Measurements from ENCODE around the gene TMEM145.
"Not testable (repeated sequence)": the region's sequence is repeated elsewhere in the genome, so short reads cannot be mapped to it uniquely, and the experiment has no call there.

The TMEM145 gene

GRCh38 chr19:42339126-42339860 is 26.2 kb downstream of the TMEM145 start:
- not testable (repeated sequence) for DNase-seq

DNA sequence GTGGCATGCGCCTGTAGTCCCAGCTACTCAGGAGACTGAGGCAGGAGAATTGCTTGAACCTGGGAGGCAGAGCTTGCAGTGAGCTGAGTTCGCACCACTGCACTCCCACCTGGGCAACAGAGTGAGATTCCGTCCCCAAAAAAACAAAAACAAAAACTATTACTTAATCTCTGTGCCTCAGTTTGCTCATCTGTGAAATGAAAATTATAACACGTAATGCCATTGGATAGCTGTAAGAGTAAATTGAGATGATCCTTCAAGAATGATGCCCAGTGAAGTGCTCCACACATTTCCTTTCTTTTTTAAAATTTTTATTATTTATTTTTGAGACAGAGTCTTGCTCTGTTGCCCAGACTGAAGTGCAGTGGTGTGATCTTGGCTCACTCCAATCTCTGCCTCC is 26.8 kb downstream of the TMEM145 start:
- DNase-seq = not testable (repeated sequence)

DNA sequence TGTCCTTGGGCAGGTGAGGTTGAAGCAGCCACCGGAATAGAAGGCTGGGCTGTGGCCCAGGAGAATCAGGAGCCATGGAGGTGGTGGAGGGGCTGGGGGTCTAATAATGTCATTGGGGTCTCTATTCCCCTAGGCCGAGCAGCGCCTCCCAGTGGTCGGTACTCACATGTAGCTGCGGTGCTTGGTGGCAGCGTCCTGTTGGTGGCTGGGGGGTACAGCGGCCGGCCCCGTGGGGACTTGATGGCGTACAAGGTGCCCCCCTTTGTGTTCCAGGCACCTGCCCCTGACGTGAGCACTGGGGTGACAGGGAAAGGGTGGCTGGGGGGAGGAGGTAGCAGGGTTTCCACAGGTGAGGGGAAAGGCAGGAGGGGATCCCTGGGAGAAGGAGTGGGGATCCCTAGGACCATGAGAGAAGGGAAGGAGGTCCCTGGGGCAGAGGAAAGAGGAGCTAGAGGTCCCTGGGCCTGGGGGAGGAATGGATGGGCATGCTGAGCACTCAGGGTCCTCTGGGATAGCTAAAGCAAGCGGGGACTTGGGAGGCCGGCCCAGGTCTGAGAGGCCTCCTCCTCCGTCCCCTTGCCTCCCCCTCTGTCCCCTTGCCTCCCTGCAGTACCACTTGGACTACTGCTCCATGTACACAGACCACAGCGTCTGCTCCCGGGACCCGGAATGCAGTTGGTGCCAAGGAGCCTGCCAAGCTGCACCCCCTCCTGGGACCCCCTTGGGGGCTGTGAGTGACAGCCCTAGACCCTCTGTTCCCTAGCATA is 30.4 kb downstream of the TMEM145 start:
- DNase-seq = no peak

GRCh38 chr19:42344336-42344893 is 31.3 kb downstream of the TMEM145 start:
- DNase-seq = no peak

DNA sequence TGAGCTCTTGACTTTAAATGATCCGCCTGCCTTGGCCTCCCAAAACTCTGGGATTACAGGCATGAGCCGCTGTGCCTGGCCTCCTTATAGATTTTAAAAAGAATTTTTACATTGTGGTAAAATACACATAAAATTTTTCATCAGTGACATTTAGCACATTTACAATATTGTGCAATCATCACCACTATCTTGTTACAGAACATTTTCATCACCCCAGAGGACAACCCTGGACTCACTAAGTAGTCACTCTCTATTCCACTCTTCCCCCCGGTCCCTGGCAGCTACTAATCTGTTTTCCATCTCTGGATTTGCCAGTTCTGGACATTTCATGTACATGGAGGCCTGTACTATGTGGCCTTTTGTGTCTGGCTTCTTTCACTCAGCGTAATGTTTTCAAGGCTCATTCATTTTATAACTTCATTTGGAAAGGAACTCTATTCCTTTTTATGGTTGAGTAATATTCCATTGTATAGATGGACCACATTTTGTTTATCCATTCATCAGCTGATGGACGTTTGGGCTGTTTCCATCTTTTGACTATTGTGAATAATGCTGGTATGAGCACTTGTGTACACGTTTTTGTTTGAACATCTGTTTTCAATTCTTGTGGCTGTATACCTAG is 32.2 kb downstream of the TMEM145 start:
- DNase-seq = no peak

GRCh38 chr19:42348211-42348610 is 35.1 kb downstream of the TMEM145 start:
- DNase-seq = no peak

DNA sequence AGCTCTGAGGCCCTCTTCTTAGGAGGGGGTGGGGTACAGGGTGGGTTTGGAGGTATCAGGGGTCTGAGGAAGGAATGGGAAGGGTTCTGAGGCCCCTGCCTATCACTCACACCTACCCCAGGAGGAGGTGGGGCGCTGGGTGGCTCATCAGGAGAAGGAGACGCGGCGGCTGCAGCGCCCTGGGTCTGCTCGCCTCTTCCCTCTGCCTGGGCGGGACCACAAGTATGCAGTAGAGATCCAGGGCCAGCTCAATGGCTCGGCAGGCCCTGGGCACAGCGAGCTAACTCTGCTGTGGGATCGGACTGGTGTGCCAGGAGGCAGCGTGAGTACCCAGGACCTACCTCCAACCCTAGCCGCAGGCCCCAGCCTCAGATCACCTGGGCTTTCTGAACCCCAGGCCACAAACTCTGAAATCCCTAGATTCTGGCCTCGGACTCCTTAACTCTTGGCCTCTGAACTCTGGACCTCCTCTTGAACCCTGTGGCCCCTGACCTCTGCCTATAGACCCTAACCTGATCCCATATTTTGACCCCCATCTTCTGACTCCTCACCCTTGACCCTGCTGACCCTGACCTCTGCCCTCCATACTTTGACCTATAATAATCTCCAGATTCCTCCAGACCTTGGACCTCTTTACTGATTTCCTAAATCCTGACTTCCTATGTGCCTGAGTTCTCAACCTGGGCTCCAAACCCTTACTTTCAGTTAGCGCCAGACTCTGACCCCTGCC is 36.4 kb downstream of the TMEM145 start:
- no peak for DNase-seq

DNA sequence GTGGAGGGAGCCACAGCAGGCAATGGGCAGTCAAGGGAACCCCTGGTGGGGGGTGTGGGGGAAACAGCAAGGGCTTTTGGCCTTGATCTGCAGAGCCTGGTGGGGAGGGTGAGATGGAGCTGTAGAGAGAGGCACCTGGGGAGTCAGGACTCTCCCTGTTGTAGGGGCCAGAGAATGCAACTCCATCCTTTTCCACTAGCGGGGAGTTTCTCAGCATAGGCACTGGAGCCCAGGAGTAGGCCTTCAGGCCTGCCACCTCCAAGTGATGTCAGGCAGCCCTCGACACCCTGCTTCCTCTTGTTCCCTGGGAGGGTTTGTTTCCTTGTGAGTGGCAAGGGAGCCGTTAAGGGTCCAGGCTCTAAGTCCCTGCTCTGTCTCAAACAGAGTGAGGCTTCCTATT is 37.3 kb downstream of the TMEM145 start:
- no peak for DNase-seq

- no peak for DNase-seq
Observed at GRCh38 chr19:42351079-42351735, 38.1 kb downstream of the TMEM145 start.

DNA sequence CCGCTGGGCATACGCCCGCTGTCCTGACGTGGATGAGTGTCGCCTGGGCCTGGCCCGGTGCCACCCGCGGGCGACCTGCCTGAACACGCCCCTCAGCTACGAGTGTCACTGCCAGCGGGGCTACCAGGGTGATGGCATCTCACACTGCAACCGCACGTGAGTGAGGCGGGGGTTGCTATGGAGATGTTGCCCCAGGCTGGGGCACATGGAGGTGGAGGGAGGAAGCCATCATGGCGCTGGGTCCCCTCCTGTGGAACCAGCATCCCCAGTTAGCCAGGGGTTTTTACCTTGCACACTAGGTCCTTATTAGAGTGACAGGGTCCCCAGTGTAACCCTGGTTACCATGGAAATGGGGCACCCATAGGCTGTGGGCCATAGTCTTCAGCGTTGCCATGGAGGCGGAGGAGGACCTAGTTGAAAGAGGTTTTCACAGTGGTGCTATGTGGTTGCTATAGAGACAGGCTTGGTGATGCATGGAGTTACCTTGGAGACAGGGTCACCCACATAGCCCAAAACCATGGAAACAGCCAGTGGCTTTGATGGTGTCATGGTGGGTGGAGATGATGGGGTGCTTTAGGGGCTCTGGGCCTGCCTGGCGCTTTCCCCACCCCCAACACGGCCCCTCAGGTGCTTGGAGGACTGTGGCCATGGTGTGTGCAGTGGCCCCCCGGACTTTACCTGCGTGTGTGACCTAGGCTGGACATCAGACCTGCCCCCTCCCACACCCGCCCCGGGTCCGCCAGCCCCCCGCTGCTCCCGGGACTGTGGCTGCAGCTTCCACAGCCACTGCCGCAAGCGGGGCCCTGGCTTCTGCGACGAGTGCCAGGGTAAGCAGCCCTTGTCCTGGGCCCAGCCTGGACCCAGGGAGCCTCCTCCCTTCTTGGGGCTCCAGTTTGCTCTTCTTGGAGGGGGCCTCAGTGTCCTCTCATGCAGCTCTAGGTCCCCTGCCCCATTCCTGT is 39.5 kb downstream of the TMEM145 start:
- no peak for DNase-seq

DNA sequence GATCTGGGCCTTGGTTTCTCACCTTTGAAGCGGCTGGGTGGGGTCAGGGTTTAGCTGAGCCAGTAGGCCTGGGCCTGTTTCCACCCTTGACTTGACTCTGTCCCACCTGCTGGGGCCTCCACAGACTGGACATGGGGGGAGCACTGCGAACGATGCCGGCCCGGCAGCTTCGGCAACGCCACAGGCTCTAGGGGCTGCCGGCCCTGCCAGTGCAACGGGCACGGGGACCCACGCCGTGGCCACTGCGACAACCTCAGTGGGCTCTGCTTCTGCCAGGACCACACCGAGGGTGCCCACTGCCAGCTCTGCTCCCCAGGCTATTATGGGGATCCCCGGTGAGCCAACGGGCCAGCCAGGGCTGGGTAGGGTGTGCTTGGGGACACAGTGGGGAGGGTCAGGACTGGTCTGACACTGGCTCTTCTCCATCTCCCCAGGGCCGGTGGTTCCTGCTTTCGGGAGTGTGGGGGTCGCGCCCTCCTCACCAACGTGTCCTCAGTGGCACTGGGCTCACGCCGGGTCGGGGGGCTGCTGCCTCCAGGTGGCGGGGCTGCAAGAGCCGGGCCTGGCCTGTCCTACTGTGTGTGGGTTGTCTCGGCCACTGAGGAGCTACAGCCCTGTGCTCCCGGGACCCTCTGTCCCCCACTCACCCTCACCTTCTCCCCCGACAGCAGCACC is 40.4 kb downstream of the TMEM145 start:
- DNase-seq = no peak

DNA sequence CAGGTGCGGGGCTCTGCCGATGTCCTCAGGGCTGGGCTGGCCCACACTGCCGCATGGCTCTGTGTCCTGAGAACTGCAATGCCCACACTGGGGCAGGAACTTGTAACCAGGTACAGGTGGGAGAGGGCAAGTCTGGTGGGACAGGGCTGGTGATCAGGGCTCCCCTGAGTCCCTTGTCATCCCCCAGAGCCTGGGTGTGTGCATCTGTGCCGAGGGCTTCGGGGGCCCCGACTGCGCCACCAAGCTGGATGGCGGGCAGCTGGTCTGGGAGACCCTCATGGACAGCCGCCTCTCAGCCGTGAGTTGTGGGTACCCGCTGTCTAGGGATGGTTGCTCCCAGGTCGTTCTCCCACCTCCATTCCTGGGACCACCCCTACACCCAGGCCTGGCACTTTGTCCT is 42.8 kb downstream of the TMEM145 start:
- DNase-seq = no peak

- no peak for DNase-seq
Observed at GRCh38 chr19:42356686-42357085, 43.6 kb downstream of the TMEM145 start.

DNA sequence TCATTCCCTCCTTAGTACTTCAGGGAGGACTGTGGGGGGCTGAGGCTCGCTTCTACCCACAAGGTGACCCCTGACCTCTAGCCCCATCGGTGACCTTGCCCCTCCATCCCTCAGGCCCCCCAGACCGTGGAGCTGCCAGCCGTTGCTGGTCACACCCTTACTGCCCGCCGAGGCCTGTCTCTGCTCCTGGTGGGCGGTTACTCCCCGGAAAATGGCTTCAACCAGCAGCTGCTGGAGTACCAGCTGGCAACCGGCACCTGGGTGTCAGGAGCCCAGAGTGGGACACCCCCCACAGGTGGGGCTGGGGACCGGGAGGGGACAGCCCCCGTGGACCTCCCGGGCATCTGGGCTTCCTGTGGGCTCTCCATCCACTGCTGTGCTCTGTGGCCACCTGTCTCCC is 44.2 kb downstream of the TMEM145 start:
- no peak for DNase-seq

GRCh38 chr19:42360787-42361544 is 47.9 kb downstream of the TMEM145 start:
- no peak for DNase-seq

DNA sequence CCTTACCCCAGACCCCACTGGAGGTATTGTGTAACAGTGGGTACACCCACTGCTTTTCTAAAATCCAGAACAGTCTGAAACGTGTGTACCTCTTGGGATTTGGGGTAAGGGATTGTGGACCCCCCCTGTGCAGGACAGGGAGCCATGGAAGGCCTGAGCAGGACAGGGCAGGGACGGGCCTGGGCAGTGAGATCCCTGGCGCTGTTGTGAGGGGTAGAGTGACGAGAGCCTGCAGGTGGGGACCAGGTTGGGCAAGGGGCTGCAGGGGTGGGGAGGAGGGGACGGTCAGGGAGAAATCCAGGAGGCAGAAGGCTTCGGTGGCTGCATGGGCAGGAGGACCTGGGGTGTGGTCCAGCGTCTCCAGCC is 48.4 kb downstream of the TMEM145 start:
- no peak for DNase-seq

DNA sequence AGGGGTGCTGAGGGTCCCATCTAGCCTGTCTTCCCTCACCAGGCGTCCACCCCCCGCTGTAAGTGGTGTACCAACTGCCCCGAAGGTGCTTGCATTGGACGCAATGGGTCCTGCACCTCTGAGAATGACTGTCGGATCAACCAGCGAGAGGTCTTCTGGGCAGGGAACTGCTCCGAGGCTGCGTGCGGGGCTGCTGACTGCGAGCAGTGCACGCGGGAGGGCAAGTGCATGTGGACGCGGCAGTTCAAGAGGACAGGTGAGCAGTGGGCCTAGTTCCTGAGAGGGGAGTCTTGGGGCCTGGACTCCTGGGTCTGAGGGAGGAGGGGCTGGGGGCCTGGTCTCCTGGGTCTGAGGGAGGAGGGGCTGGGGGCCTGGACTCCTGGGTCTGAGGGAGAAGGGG is 49.2 kb downstream of the TMEM145 start:
- no peak for DNase-seq

GRCh38 chr19:42362891-42363440 is 49.9 kb downstream of the TMEM145 start:
- DNase-seq = no peak

- DNase-seq = no peak
Observed at GRCh38 chr19:42363614-42364346, 50.7 kb downstream of the TMEM145 start.
